IPS DF 6.9 (cell line): ENCODE data around the gene CORO7.
A peak's percentile ranks its signal among the peaks of the same experiment; 100 is the strongest.
"Not testable (repeated sequence)": the region's sequence is repeated elsewhere in the genome, so short reads cannot be mapped to it uniquely, and the experiment has no call there.

Experiments
- DNase-seq: peaks from one replicate; pipeline ENCODE4 v3.0.0-alpha.2; 2013; ENCODE audit warnings: low read depth, low spot score
- H3K27ac ChIP-seq: one replicate; pipeline ENCODE4 v1.5.1; 2013; ENCODE audit warnings: low read length, control low read depth
- H3K27me3 ChIP-seq: 2 replicates; pipeline ENCODE4 v1.6.1; 2013; ENCODE audit warnings: mild to moderate bottlenecking, low read length; ENCODE audit not compliant: control insufficient read depth, insufficient read depth
- H3K36me3 ChIP-seq: 2 replicates; pipeline ENCODE4 v1.6.1; 2013; ENCODE audit warnings: low read length; ENCODE audit not compliant: control insufficient read depth, insufficient read depth
- H3K4me1 ChIP-seq: 2 replicates; pipeline ENCODE4 v1.6.1; 2013; ENCODE audit warnings: low read length; ENCODE audit not compliant: control insufficient read depth, insufficient read depth
- H3K4me3 ChIP-seq: 2 replicates; pipeline ENCODE4 v1.5.1; 2013; ENCODE audit warnings: mild to moderate bottlenecking, low read length
- H3K9me3 ChIP-seq: 2 replicates; pipeline ENCODE4 v1.6.1; 2013; ENCODE audit warnings: low read length, inconsistent platforms; ENCODE audit not compliant: control insufficient read depth, insufficient read depth
- WGBS: extraction: QIAGEN DNeasy Blood & Tissue Kit; methylation state at CpG from one replicate; pipeline ENCODE4 v1.1.7; 2013; ENCODE audit warnings: mixed read lengths, missing lambda C conversion rate; ENCODE audit not compliant: insufficient read length, insufficient coverage; 5-methylcytosine and 5-hydroxymethylcytosine counted together

CORO7 gene

DNA sequence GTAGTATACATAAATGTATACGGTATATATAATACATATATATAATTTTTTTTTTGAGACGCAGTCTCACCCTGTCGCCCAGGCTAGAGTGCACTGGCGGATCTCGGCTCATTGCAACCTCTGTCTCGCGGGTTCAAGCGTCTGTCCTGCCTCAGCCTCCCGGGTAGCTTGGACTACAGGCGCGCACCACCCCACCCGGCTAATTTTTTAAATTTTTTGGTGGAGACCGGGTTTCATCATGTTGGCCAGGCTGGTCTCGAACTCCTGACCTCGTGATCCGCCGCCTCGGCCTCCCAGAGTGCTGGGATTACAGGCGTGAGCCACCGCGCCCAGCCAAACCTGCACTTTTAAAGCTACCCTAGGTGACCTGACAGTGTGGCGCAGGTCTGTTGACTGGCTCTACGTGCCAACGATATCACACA is 66.0 kb downstream of the CORO7 start:
- H3K9me3 ChIP-seq, result no peaks in the 10 kb centered on the region
- no peak overlapping the region for H3K27ac ChIP-seq
- peaks cover 8% of the 10 kb centered on the region for H3K36me3 ChIP-seq
- no peak for DNase-seq
- H3K4me1 ChIP-seq, result no peaks in the 10 kb centered on the region
- no peaks in the 10 kb centered on the region for H3K27me3 ChIP-seq
- H3K4me3 ChIP-seq, result peak overlapping the region; percentile 72
- WGBS, result no CpG with 5 or more reads among the region's 24 CpGs

DNA sequence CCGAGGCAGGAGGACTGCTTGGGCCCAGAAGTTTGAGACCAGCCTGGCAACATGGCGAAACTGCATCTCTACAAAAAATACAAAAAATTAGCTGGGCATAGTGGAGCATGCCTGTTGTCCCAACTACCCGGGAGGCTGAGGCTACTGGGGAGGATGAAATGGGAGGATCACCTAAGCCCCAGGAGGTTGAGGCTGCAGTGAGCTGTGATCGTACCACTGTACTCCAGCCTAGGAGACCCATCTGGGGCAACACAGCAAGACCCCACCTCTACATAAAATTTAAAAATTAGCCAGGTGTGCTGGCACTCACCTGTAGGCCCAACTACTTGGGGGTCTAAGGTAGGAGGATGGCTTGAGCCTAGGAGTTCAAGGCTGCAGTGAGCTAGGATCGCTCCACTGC is 67.1 kb downstream of the CORO7 start:
- no CpG with 5 or more reads among the region's 5 CpGs for WGBS
- H3K27me3 ChIP-seq, result no peaks in the 10 kb centered on the region
- H3K4me1 ChIP-seq, result no peaks in the 10 kb centered on the region
- H3K27ac ChIP-seq, result no peak overlapping the region
- no peaks in the 10 kb centered on the region for H3K9me3 ChIP-seq
- peaks cover 11% of the 10 kb centered on the region for H3K36me3 ChIP-seq
- DNase-seq, result no peak
- no peak overlapping the region for H3K4me3 ChIP-seq

DNA sequence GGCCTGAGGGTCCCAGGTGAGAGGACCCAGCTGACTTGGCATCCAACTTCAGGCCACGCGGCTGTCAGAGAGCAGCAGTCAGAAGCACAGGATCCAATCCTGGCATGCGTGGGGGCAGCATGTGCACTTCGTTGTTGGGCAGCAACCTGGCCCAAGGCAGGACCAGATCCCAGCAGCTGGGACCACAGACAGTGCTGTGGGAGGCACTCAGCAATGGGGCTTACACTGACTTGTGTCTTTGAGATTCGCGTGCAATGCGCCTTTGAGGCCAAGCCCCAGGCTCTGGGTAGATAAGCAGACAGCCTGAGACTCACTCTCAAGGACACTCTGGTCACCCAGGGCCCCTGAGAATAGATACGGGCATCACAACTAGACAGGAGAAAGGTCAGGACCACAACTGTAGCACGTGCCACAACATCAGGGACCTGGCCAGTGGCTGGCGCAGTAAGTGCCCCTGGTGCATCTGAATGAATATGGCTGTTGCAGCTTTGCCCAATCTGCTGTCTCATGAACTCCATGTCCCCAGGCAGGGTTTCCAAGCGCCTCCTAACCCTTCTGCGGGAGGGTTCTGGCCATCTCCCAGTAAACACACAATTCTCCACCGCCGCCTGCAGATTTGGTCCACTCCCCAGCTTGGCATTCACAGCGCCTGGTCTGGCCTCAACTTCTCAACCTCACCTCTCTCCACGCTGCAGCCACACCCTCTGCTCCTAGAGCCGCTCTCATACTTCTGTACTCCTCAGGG is 68.5 kb downstream of the CORO7 start:
- Histone ChIP-seq H3K27ac (no peak overlapping the region), H3K36me3 (peaks cover 13% of the 10 kb centered on the region), H3K9me3 (no peaks in the 10 kb centered on the region), H3K27me3 (no peaks in the 10 kb centered on the region), H3K4me1 (no peaks in the 10 kb centered on the region), H3K4me3 (no peak overlapping the region)
- DNase-seq, result no peak
- WGBS, result no CpG with 5 or more reads among the region's 17 CpGs

DNA sequence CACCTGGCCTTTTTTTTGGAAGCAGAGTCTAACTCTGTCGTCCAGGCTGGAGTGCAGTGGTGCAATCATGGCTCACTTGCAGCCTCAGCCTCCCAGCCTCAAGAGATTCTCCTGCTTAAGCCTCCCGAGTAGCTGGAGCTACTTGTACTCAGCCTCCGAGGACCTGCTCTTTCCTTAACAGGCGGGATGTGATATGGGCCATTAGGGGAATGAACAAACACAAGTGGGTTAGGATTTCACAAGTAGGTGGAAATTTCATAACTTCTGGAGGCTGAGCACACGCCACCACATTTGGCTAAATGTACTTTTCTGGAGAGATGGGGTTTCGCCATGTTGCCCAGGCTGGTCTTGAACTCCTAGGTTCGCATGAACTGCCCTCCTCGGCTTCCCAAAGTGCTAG is 69.4 kb downstream of the CORO7 start:
- H3K4me1 ChIP-seq, result no peaks in the 10 kb centered on the region
- DNase-seq, result no peak
- no CpG with 5 or more reads among the region's 8 CpGs for WGBS

DNA sequence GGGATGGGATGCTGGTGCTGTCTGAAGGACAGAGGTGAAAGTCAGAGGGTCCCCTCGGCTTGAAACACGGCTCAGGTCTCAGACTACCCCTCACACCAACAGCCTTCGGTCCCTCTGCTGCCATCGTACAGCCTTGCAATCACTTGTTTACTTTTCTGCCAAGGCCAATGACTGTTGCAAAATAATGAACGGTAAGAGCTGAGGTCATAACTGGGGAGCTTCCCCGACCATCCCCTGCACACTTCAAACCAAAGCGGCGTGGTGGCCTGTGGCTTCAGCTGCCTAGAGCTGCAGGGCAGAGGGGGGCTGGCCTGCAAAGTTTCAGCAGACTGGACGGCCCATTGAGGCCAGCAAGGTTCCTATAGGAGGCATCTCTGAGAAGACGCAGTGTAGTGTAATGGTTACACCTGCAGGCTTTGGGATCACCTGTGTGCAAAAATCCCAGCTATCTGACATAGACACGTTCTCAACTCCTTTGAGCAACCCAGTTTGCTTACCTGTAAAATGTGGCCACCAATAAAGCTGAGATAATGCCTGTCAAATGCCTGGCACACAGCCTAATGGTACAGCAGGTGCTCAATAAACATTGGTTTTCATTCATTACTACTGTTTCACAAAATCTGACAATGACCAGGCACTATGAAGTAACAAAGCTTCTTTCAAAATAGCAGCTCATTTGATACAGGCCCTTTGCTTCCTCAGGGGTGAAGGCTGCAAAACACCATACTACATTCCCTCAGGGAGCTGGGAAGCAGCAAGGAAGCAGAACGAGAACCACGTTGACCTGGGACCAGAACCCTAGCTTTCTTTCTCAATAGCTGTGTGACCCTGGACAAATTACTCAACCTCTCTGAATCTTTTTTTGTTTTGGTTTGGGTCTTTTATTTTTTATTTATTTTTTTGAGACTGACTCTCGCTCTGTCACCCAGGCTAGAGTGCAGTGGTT is 70.3 kb downstream of the CORO7 start:
- Histone ChIP-seq H3K4me1 (no peaks in the 10 kb centered on the region), H3K27me3 (no peaks in the 10 kb centered on the region), H3K27ac (no peak overlapping the region), H3K36me3 (peaks cover 15% of the 10 kb centered on the region), H3K9me3 (no peaks in the 10 kb centered on the region), H3K4me3 (no peak overlapping the region)
- WGBS, result no CpG with 5 or more reads among the region's 14 CpGs
- DNase-seq, result no peak

More for the DNA sequence above, 69.4 kb downstream of the CORO7 start:
- Histone ChIP-seq H3K4me3 (no peak overlapping the region), H3K27ac (no peak overlapping the region), H3K27me3 (no peaks in the 10 kb centered on the region), H3K36me3 (peaks cover 15% of the 10 kb centered on the region), H3K9me3 (no peaks in the 10 kb centered on the region)

DNA sequence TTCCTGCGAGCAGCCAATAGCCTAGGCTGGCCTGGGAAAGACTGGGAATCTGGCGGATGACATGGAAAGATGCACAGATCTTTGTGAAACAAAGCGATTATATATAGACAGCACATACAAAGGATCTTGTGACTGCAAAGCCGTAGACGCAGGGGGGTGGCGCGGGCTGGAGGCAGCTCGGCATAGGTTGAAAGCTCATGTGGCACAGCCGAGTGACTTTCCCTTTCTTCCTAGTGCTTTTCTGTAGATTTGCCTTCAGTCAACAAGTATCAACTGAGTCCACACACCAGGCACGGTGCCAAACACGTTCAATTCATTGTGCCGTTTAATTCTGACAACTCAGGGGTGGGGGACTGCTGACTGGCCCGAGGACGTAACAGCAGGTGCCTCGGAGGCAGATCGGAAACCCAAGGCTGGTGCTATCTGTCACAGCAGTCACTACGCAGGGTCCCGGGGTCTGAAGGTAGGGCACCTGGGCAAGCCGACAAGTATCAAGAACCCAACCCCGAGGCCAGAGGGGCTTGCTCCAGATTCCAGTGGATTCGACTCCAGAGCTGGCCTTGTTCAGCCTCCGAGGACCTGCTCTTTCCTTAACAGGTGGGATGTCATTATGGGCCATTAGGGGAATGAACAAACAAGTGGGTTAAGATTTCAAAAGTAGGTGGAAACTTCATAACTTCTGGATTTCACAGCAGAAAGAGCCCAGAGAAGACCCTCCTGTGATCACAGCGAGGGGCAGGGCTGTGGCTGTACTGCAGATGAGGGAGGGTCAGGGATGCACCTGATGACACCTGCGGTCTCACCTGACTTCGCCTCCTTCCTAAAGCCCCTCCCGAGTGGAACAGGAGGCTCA is 71.2 kb downstream of the CORO7 start:
- Histone ChIP-seq H3K4me3 (no peak overlapping the region), H3K9me3 (no peaks in the 10 kb centered on the region), H3K4me1 (no peaks in the 10 kb centered on the region), H3K27me3 (no peaks in the 10 kb centered on the region), H3K36me3 (peaks cover 20% of the 10 kb centered on the region), H3K27ac (no peak overlapping the region)
- whole genome bisulfite sequencing, result no CpG with 5 or more reads among the region's 26 CpGs
- no peak for DNase-seq

DNA sequence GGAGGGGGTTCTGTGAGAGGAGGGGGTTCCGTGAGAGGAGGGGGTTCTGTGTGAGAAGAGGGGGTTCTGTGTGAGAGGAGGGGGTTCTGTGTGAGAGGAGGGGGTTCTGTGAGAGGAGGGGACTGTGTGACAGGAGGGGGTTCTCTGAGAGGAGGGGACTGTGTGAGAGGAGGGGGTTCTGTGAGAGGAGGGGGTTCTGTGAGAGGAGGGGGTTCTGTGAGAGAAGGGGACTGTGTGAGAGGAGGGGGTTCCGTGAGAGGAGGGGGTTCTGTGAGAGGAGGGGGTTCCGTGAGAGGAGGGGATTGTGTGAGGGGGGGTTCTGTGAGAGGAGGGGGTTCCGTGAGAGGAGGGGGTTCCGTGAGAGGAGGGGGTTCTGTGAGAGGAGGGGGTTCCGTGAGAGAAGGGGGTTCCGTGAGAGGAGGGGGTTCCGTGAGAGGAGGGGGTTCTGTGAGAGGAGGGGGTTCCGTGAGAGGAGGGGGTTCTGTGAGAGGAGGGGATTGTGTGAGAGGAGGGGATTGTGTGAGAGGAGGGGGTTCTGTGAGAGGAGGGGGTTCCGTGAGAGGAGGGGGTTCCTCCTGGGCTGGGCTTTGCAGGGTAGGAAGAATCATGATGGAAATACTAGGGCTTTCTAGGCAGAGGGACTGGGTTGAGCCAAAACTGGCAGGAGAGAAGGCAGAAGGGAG is 72.0 kb downstream of the CORO7 start:
- 91% methylated on average over 1 of the region's 10 CpGs for WGBS
- not testable (repeated sequence) for DNase-seq, H3K4me3 ChIP-seq, H3K4me1 ChIP-seq, H3K27me3 ChIP-seq, H3K9me3 ChIP-seq, H3K27ac ChIP-seq
- peaks cover 25% of the 10 kb centered on the region for H3K36me3 ChIP-seq

DNA sequence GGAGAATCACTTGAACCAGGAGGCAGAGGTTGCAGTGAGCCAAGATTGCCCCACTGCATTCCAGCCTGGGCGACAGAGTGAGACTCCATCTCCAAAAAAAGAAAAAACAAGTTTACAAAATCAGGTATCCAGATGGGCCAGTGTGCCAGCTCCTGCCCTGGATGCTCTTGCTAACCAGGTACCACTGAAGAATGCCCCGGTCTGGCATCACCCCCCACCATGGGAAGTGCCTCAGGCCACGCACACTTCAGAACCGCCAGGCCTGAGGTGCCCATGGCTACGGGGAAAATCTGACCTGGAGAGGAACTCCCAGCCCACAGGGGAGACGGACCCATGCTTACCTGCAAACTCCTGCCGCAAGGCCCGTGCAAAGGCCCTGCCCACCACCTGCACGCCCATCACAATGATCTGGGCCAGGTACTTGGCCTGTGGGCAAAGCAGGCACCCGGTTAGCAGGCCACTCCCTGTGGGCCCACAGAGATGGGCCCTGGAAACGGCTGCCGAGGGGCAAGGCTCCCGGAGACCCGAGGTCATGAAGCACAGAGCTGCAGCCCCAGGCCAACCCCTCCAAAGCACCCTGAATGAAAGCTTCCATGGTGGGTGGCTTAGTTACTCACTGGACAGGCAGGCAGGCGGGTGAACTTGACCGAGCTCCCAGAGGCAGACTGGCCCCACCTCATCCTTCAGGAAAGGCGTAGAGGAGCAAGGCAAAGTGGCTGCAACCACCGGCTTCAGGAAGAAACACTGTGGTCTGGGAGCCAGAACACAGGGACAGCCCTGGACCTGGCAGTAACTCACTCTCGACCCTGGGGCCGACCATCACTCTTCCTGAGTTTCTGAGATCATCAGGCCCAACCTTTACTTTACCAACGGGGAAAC is 73.3 kb downstream of the CORO7 start:
- no peak for DNase-seq
- Histone ChIP-seq H3K27me3 (no peaks in the 10 kb centered on the region), H3K4me1 (no peaks in the 10 kb centered on the region), H3K36me3 (peaks cover 30% of the 10 kb centered on the region), H3K4me3 (no peak overlapping the region), H3K9me3 (no peaks in the 10 kb centered on the region), H3K27ac (no peak overlapping the region)
- no CpG with 5 or more reads among the region's 21 CpGs for WGBS

DNA sequence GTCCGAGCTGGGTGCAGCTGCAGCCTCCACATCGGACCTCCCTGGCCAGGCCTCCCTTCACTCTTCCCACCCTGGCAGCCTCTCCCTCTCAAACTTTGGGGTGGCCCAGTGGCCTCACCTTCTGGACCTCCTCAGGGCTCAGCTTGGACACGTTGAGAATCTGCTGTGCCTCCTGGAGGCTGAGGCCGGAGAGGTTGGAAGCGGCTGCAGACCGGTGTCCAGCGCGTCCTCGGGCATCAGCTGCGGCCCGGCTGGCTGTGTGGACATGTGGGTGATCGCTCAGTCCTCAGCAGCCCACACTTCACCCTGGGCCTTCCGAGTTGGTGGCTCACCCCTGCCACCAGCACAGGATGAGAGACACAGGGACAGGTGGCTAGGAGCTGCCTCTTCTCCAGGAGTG is 75.1 kb downstream of the CORO7 start:
- Histone ChIP-seq H3K4me1 (no peaks in the 10 kb centered on the region), H3K9me3 (no peaks in the 10 kb centered on the region), H3K27ac (no peak overlapping the region), H3K36me3 (peaks cover 28% of the 10 kb centered on the region), H3K27me3 (no peaks in the 10 kb centered on the region), H3K4me3 (no peak overlapping the region)
- no peak for DNase-seq
- whole genome bisulfite sequencing, result no CpG with 5 or more reads among the region's 13 CpGs
